Panc1 (cell line): Measurements from ENCODE around the gene TRAF3IP3. TPM values are rescaled to one million over a fixed set of nuclear protein-coding genes. Genes with fewer than 3 reads are reported as not detected.

Experiments used
- ATAC-seq: fragments of 200-7000 bp; cut with Tn5 transposase; 2 replicates; pipeline ENCODE4 v1.9.1; 2020; ENCODE audit warnings: mild to moderate bottlenecking, moderate library complexity
- BruUV-seq: library from RNA; stranded (reverse); fragments of 400-500 nt; replicated peaks from 2 replicates; lab custom pipeline; 2021; lab: Mats Ljungman, UMichigan
- CTCF ChIA-PET: fragments of 300-600 bp; sonication (Branson Sonifier 250); formaldehyde crosslinking; loops from one replicate; lab custom pipeline; 2022; ENCODE audit warnings: antibody characterized with exemption; lab: Charles Lee
- POLR2A ChIA-PET: fragments of 300-600 bp; sonication (Branson Sonifier 250); formaldehyde crosslinking; loops from one replicate; lab custom pipeline; 2022; ENCODE audit warnings: antibody characterized with exemption; lab: Charles Lee
- DNase-seq: peaks from one replicate; pipeline ENCODE4 v3.0.0-alpha.2; 2010; ENCODE audit warnings: low read depth, low spot score
- H3K27ac ChIP-seq: 2 replicates; pipeline ENCODE4 v1.5.1; 2011; ENCODE audit warnings: mild to moderate bottlenecking, low read length, inconsistent platforms
- H3K27me3 ChIP-seq: fragments of 200-500 bp; sonication (Bioruptor generic); 2 replicates; pipeline ENCODE4 v1.6.0; 2014; ENCODE audit warnings: low read length, inconsistent platforms; ENCODE audit not compliant: control insufficient read depth, insufficient read depth
- H3K36me3 ChIP-seq: fragments of 200-500 bp; sonication (Bioruptor generic); 2 replicates; pipeline ENCODE4 v1.5.1; 2014; ENCODE audit warnings: inconsistent platforms, mild to moderate bottlenecking, low read length, moderate library complexity; ENCODE audit not compliant: control insufficient read depth, insufficient read depth
- H3K4me1 ChIP-seq: 2 replicates; pipeline ENCODE4 v1.5.1; 2011; ENCODE audit warnings: inconsistent platforms, mild to moderate bottlenecking, low read length, moderate library complexity; ENCODE audit not compliant: control insufficient read depth, insufficient read depth
- H3K4me3 ChIP-seq, 2 experiments: 2 replicates each; pipeline ENCODE4 v1.5.1; 2011 to 2012; ENCODE audit warnings: low read depth in 2 of 2, low read length in 2 of 2, mild to moderate bottlenecking in 2 of 2, inconsistent platforms in 1 of 2, moderate library complexity in 1 of 2
- H3K9me3 ChIP-seq: fragments of 200-500 bp; sonication (Bioruptor generic); 2 replicates; pipeline ENCODE4 v1.5.1; 2014; ENCODE audit warnings: low read depth, mild to moderate bottlenecking, inconsistent platforms, low read length, moderate library complexity; ENCODE audit not compliant: control insufficient read depth, insufficient read depth
- POLR2AphosphoS5 ChIP-seq: IDR thresholded peaks from 2 replicates; pipeline ENCODE4 v1.6.1; 2012; ENCODE audit warnings: mild to moderate bottlenecking, low read depth, low read length, moderate library complexity
- SIN3A ChIP-seq: IDR thresholded peaks from 2 replicates; pipeline ENCODE4 v1.6.1; 2012; ENCODE audit warnings: low read depth, mild to moderate bottlenecking, low read length, moderate library complexity, borderline replicate concordance; ENCODE audit not compliant: insufficient read depth
- TCF7L2 ChIP-seq: IDR thresholded peaks from 2 replicates; pipeline ENCODE4 v1.6.1; 2011; ENCODE audit warnings: mild to moderate bottlenecking, low read depth, low read length, inconsistent platforms
- in situ Hi-C: cut with HindIII; loops from 2 replicates; pipeline ENCODE4 v1.10.0; 2016; ENCODE audit warnings: low sequenced_read_pairs, low pct_unique_long_range_greater_than_20kb
- intact Hi-C: fragments of 100-400 bp; cut with micrococcal nuclease; formaldehyde crosslinking; loops from one replicate; pipeline ENCODE4 v1.10.0; 2022; ENCODE audit not compliant: unreplicated experiment
- total RNA-seq: library from RNA; stranded (reverse); gene quantifications from one replicate; pipeline ENCODE4 v1.2.1, GENCODE V29; 2021; ENCODE audit not compliant: unreplicated experiment
- TF ChIP-seq, protein P1 (sequence below), 2 experiments: IDR thresholded peaks; 2 replicates each; pipeline ENCODE4 v1.6.1; 2011 to 2012; ENCODE audit warnings: low read depth in 2 of 2, control low read depth in 1 of 2, low read length in 1 of 2, mild to moderate bottlenecking in 1 of 2, moderate library complexity in 1 of 2; ENCODE audit not compliant: insufficient read depth in 1 of 2
- TF ChIP-seq, protein P2 (sequence below): fragments of 450-650 bp; IDR thresholded peaks from 2 replicates; pipeline ENCODE4 v1.5.1; 2017; ENCODE audit warnings: mild to moderate bottlenecking

The TRAF3IP3 gene
- total RNA-seq, 1 experiment from 2014 or later, result 0.67 TPM

DNA sequence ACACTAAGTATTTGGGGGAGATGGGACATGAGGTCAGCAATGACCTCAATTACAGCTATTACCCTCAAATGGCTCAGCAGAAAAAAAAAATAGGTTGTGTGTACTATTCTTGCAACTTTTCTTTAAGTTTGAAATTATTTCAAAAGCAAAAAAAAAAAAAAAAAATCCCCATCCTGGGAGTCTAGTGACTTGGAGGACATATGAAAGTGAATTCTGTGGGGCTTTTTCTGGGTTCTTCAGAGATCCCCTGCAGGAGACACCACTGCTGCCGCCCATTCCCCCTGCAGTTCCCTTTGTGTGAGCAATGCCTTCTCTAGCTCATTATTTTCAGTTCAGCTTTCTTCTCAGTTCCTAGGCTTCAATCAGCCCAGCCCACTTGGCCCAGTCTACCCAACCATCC, 34.5 kb upstream of the TRAF3IP3 start:
- Histone ChIP-seq H3K36me3 (no peaks in the 10 kb centered on the region), H3K4me1 (no peaks in the 10 kb centered on the region), H3K4me3 (no peak overlapping the region), H3K9me3 (no peaks in the 10 kb centered on the region), H3K27ac (no peak overlapping the region), H3K27me3 (no peaks in the 10 kb centered on the region)
- ChIA-PET POLR2A (no interaction called here), CTCF (interaction anchor here (1.0 kb wide), 1 partner anchor 29 kb away, joined by 3 read pairs; no protein-coding TSS in a partner anchor)
- no TSS peak for BruUV-seq
- DNase-seq (no peak), ATAC-seq (no peak)
- intact Hi-C loops (no loop called here), in situ Hi-C loops (no loop called here)
- TF ChIP-seq, protein P1, sequence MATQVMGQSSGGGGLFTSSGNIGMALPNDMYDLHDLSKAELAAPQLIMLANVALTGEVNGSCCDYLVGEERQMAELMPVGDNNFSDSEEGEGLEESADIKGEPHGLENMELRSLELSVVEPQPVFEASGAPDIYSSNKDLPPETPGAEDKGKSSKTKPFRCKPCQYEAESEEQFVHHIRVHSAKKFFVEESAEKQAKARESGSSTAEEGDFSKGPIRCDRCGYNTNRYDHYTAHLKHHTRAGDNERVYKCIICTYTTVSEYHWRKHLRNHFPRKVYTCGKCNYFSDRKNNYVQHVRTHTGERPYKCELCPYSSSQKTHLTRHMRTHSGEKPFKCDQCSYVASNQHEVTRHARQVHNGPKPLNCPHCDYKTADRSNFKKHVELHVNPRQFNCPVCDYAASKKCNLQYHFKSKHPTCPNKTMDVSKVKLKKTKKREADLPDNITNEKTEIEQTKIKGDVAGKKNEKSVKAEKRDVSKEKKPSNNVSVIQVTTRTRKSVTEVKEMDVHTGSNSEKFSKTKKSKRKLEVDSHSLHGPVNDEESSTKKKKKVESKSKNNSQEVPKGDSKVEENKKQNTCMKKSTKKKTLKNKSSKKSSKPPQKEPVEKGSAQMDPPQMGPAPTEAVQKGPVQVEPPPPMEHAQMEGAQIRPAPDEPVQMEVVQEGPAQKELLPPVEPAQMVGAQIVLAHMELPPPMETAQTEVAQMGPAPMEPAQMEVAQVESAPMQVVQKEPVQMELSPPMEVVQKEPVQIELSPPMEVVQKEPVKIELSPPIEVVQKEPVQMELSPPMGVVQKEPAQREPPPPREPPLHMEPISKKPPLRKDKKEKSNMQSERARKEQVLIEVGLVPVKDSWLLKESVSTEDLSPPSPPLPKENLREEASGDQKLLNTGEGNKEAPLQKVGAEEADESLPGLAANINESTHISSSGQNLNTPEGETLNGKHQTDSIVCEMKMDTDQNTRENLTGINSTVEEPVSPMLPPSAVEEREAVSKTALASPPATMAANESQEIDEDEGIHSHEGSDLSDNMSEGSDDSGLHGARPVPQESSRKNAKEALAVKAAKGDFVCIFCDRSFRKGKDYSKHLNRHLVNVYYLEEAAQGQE (IDR thresholded peaks at IDR 0.05; ENCODE audit: insufficient read depth in 1 of 2, low read depth in 2 of 2, low read length in 1 of 2), result no peak
- TF ChIP-seq TCF7L2 (no peak), POLR2AphosphoS5 (no peak), SIN3A (no peak)
- TF ChIP-seq, protein P2, sequence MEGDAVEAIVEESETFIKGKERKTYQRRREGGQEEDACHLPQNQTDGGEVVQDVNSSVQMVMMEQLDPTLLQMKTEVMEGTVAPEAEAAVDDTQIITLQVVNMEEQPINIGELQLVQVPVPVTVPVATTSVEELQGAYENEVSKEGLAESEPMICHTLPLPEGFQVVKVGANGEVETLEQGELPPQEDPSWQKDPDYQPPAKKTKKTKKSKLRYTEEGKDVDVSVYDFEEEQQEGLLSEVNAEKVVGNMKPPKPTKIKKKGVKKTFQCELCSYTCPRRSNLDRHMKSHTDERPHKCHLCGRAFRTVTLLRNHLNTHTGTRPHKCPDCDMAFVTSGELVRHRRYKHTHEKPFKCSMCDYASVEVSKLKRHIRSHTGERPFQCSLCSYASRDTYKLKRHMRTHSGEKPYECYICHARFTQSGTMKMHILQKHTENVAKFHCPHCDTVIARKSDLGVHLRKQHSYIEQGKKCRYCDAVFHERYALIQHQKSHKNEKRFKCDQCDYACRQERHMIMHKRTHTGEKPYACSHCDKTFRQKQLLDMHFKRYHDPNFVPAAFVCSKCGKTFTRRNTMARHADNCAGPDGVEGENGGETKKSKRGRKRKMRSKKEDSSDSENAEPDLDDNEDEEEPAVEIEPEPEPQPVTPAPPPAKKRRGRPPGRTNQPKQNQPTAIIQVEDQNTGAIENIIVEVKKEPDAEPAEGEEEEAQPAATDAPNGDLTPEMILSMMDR, result no peak

DNA sequence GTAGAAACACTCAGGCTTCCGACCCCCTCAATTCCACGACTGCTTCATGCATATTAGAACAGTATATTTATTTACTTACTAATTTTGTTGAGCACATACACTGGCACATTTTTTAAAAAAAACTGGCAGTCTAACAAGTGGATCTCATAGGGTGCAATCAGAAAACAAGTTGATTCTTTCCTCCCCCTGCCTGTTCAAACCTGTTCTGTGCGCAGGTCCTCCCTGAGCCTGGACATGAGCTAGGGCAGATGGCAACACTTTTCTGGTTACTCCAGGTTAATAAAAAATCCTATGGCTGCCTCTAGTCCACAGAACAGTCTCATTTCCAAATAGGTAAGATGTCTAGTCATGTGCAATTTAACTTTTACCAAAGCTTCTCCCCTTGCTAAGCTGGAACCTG, 32.6 kb upstream of the TRAF3IP3 start:
- in situ Hi-C loops, result no loop called here
- Histone ChIP-seq H3K4me3 (no peak overlapping the region), H3K36me3 (no peaks in the 10 kb centered on the region), H3K27me3 (no peaks in the 10 kb centered on the region), H3K9me3 (no peaks in the 10 kb centered on the region), H3K27ac (no peak overlapping the region), H3K4me1 (no peaks in the 10 kb centered on the region)
- ChIA-PET CTCF (no interaction called here), POLR2A (interaction anchor here (0.6 kb wide), 1 partner anchor 38 kb away, joined by 3 read pairs; no protein-coding TSS in a partner anchor)
- no peak for DNase-seq
- intact Hi-C loops, result no loop called here
- no peak for ATAC-seq
- TF ChIP-seq, protein P1 (IDR thresholded peaks at IDR 0.05; ENCODE audit: insufficient read depth in 1 of 2, low read depth in 2 of 2, low read length in 1 of 2), result no peak
- TF ChIP-seq, protein P2, result no peak
- no peak for TF ChIP-seq POLR2AphosphoS5
- TF ChIP-seq SIN3A, result no peak
- no peak for TF ChIP-seq TCF7L2
- no TSS peak for BruUV-seq
